Measurements from ENCODE around the gene TSGA10IP. TPM values are rescaled to one million over a fixed set of nuclear protein-coding genes. Genes with fewer than 3 reads are reported as not detected.

The TSGA10IP gene
- total RNA-seq, 4 donors from 2014 or later = not detected

- Histone ChIP-seq H3K4me3 (no peak overlapping the region), H3K27me3 (no peaks in the 10 kb centered on the region), H3K36me3 (peaks cover 60% of the 10 kb centered on the region), H3K27ac (no peak overlapping the region), H3K9me3 (no peaks in the 10 kb centered on the region), H3K4me1 (peaks cover 29% of the 10 kb centered on the region)
- no peak for DNase-seq (ENCODE audit: low spot score in 2 of 2)
- 74% methylated on average over 8 of the region's 10 CpGs for WGBS
- TF ChIP-seq CTCF (IDR thresholded peaks at IDR 0.05) (no peak), POLR2A (IDR thresholded peaks at IDR 0.05) (no peak), POLR2AphosphoS5 (IDR thresholded peaks at IDR 0.05) (no peak), EP300 (IDR thresholded peaks at IDR 0.05) (no peak)
These were observed 19.6 kb downstream of the TSGA10IP start for GRCh38 chr11:65964906-65965305.

- Histone ChIP-seq H3K9me3 (no peaks in the 10 kb centered on the region), H3K4me1 (peaks cover 23% of the 10 kb centered on the region), H3K27me3 (no peaks in the 10 kb centered on the region), H3K36me3 (peaks cover 66% of the 10 kb centered on the region), H3K27ac (no peak overlapping the region), H3K4me3 (no peak overlapping the region)
- no peak for TF ChIP-seq CTCF (IDR thresholded peaks at IDR 0.05)
- TF ChIP-seq EP300 (IDR thresholded peaks at IDR 0.05) = no peak
- TF ChIP-seq POLR2A (IDR thresholded peaks at IDR 0.05) = no peak
- no peak for TF ChIP-seq POLR2AphosphoS5 (IDR thresholded peaks at IDR 0.05)
- DNase-seq (ENCODE audit: low spot score in 2 of 2) = no peak
- 88% methylated on average over 24 of the region's 36 CpGs for WGBS
These were observed 20.9 kb downstream of the TSGA10IP start for GRCh38 chr11:65965986-65966762.

GRCh38 chr11:65967329-65967934 lies 22.2 kb downstream of the TSGA10IP start:
- WGBS = 85% methylated on average over 30 of the region's 30 CpGs
- no peak overlapping the region for H3K27ac ChIP-seq

GRCh38 chr11:65968600-65969482 lies 23.6 kb downstream of the TSGA10IP start:
- H3K36me3 ChIP-seq = peaks cover 76% of the 10 kb centered on the region
- H3K4me3 ChIP-seq = no peak overlapping the region
- TF ChIP-seq EP300 (IDR thresholded peaks at IDR 0.05) = no peak
- no peaks in the 10 kb centered on the region for H3K9me3 ChIP-seq
- no peaks in the 10 kb centered on the region for H3K27me3 ChIP-seq
- no peak for DNase-seq (ENCODE audit: low spot score in 2 of 2)
- no peak overlapping the region for H3K27ac ChIP-seq
- WGBS = 84% methylated on average over 15 of the region's 15 CpGs
- peaks cover 4% of the 10 kb centered on the region for H3K4me1 ChIP-seq

More at GRCh38 chr11:65967329-65967934, 22.2 kb downstream of the TSGA10IP start:
- H3K9me3 ChIP-seq = no peaks in the 10 kb centered on the region
- no peaks in the 10 kb centered on the region for H3K27me3 ChIP-seq
- peaks cover 18% of the 10 kb centered on the region for H3K4me1 ChIP-seq
- TF ChIP-seq POLR2AphosphoS5 (IDR thresholded peaks at IDR 0.05) (no peak), CTCF (IDR thresholded peaks at IDR 0.05) (no peak), POLR2A (IDR thresholded peaks at IDR 0.05) (no peak), EP300 (IDR thresholded peaks at IDR 0.05) (no peak)
- no peak overlapping the region for H3K4me3 ChIP-seq
- no peak for DNase-seq (ENCODE audit: low spot score in 2 of 2)
- peaks cover 66% of the 10 kb centered on the region for H3K36me3 ChIP-seq

- Histone ChIP-seq H3K4me3 (no peak overlapping the region), H3K27me3 (no peaks in the 10 kb centered on the region), H3K9me3 (no peaks in the 10 kb centered on the region), H3K36me3 (peaks cover 64% of the 10 kb centered on the region), H3K4me1 (no peaks in the 10 kb centered on the region), H3K27ac (no peak overlapping the region)
- WGBS = 90% methylated on average over 8 of the region's 8 CpGs
- no peak for DNase-seq (ENCODE audit: low spot score in 2 of 2)
- TF ChIP-seq CTCF (IDR thresholded peaks at IDR 0.05) (no peak), EP300 (IDR thresholded peaks at IDR 0.05) (no peak), POLR2A (IDR thresholded peaks at IDR 0.05) (no peak), POLR2AphosphoS5 (IDR thresholded peaks at IDR 0.05) (no peak)
These were observed 26.8 kb downstream of the TSGA10IP start for GRCh38 chr11:65972116-65972515.
